ENCODE measurements around the gene ZFYVE9.

GRCh38 chr1:52123622-52124021 is 18.3 kb upstream of the ZFYVE9 start:
- TF ChIP-seq CTCF (IDR thresholded peaks at IDR 0.05; ENCODE audit: low read depth, low read length) (no peak), POLR2A (IDR thresholded peaks at IDR 0.05; ENCODE audit: extremely low read depth, insufficient read length) (no peak)

Measured in NB4 (cell line).